AG08396 (cell line): ENCODE results near the gene ALOX12.
"Not testable (repeated sequence)": the region's sequence is repeated elsewhere in the genome, so short reads cannot be mapped to it uniquely, and the experiment has no call there.

Source experiments
- DNase-seq: peaks from one replicate; pipeline ENCODE4 v3.0.0; 2012; ENCODE audit warnings: low spot score, mixed read lengths

Gene ALOX12, protein sequence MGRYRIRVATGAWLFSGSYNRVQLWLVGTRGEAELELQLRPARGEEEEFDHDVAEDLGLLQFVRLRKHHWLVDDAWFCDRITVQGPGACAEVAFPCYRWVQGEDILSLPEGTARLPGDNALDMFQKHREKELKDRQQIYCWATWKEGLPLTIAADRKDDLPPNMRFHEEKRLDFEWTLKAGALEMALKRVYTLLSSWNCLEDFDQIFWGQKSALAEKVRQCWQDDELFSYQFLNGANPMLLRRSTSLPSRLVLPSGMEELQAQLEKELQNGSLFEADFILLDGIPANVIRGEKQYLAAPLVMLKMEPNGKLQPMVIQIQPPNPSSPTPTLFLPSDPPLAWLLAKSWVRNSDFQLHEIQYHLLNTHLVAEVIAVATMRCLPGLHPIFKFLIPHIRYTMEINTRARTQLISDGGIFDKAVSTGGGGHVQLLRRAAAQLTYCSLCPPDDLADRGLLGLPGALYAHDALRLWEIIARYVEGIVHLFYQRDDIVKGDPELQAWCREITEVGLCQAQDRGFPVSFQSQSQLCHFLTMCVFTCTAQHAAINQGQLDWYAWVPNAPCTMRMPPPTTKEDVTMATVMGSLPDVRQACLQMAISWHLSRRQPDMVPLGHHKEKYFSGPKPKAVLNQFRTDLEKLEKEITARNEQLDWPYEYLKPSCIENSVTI

GRCh38 chr17:6995500-6996255, at the start of gene ALOX12:
ALOX12 (plus strand) TSS chr17:6996049; CDS start chr17:6996118, 69 bp downstream.
- DNase-seq, result no peak

- DNase-seq, result no peak
These were observed 48.1 kb upstream of the ALOX12 start for GRCh38 chr17:6947745-6948144.

GRCh38 chr17:6948562-6948961, 47.3 kb upstream of the ALOX12 start:
- DNase-seq, result no peak

DNA sequence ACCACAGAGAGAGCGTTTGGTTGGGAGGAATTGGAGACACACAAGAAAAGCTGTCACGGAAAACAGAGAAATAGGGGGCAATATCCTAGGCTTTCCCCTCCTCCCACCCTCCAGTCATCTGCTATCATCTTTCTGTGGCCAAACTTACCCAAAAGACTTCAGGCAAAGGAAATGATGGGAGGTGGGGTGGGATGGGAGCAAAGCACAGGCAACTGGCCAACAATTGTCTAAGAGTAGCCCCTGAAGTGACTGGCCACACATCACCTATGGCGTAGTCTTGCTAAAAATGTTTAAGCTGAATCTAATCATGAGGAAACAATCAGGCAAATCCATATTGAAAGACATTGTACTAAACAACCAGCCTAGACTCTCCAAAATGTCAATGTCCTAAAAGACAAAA, 46.9 kb upstream of the ALOX12 start:
- no peak for DNase-seq

GRCh38 chr17:6950938-6951337, 44.9 kb upstream of the ALOX12 start:
- DNase-seq, result not testable (repeated sequence)

- DNase-seq, result no peak
These were observed 42.2 kb upstream of the ALOX12 start for GRCh38 chr17:6953689-6954088.

DNA sequence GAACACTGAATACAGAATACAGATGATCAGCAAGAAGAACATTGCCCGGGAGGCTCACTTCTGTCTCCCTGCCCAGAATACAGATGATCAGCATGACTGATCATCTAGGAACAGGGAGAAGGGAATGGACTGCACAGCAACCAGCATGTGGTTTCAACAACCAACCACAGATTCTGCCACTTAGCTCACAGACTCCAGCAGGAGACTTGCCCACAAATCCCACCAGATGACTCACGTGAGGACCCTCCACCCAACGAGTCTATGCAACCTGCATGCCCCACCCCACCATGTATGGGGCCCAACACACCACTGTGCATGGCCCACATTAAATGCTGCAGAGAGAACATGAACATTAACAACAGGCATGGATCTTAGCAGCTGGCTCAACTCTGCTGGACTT, 36.1 kb upstream of the ALOX12 start:
- no peak for DNase-seq

- no peak for DNase-seq
These were observed 26.5 kb upstream of the ALOX12 start for GRCh38 chr17:6969323-6969726.

DNA sequence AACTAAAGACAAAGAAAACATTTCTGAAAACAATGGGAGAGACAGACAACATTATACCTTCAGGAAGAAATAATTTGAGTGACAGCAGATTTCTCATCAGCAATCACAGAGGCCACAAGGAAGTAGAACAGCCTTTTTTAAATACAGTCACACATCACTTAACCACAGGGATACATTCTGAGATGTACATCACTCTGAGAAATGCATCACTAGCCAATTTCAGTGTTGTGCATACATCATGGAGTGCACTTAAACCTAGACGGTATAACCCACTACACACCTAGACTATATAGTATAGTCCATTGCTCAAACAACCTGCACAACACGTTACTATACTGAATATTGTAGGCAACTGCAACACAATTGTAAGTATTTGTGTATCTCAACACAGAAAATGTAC, 24.9 kb upstream of the ALOX12 start:
- no peak for DNase-seq

DNA sequence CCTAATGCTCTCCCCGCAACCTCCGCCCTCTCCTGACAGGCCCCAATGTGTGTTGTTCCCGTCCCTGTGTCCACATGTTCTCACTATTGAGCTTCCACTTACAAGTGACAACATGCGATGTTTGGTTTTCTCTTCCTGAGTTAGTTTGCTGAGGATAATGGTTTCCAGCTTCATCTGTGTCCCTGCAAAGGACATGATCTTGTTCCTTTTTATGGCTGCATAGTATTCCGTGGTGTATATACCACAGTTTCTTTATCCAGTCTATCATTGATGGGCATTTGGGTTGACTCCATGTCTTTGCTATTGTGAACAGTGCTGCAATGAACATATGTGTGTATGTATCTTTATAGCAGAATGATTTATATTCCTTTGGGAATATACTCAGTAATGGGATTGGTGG, 16.4 kb upstream of the ALOX12 start:
- DNase-seq, result not testable (repeated sequence)

GRCh38 chr17:6981426-6981825, 14.4 kb upstream of the ALOX12 start:
- no peak for DNase-seq

DNA sequence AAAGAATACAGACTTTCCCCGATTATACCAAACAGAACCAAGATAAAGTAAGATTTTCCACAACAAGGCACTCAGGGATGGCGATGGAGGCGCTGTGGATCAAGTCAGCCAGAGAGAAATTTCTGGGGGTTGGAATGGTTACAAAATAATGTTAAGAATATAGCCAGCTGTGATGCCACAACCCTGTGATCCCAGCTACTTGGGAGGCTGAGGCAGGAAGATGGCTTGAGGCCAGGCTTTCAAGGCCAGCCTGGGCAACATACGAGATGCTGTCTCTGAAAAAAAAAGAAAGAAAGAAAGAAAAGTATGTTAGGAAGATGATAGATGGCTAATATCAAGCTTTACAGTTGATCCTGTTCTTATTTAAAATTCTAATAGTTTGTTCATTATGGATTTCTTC, 10.6 kb upstream of the ALOX12 start:
- no peak for DNase-seq

DNA sequence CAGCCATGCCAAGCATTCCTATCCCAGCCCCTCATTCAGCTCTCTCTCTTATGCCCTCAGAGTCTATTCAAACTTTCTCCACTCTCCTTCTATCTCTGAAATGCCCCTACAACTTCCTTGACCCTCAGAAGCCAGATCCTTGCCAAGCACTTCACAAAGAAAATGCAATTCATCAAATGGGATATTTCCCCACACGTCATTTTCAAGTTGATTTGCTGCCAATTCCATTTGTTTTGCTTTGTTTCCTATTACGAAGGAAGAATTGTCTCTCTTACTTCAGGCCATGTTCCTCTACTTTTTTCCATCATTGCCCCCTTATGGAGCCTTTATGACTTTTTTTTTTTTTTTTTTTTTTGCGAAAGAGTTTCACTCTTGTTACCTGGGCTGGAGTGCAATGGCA, 9.2 kb upstream of the ALOX12 start:
- DNase-seq, result no peak

DNA sequence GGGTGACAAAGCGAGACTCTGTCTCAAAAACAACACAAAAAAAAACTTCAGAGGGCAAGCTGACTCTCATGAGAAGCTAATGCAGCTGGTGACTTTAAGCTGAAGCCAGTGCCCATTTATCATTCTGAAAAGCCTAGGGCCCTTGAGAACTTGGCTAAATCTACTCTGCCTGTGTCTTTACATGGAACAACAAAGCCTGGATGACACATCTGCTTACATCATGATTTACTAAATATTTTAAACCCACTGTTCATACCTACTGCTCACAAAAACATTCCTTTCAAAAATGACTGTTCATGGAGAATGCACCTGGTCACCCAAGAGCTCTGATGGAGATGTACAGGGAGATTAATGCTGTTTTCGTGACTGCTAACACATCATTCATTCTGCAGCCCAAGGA, 6.1 kb upstream of the ALOX12 start:
- no peak for DNase-seq

DNA sequence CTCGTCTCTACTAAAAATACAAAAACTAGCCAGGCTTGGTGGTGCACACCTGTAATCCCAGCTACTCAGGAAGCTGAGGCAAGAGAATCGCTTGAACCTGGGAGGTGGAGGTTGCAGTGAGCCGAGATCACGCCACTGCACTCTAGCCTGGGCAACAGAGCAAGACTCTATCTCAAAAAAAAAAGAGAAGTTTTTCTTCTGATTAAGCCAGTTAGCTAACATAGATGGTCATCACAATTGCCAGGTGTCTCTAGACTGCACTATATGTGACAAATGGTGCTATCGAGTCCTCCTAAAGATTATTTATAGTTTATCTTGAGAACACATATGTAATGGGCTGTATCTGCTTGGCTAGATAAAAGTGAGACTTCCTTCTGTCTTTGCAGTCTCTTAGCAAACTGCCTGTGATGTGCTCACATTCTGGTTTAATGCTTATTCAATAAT, 2.2 kb upstream of the ALOX12 start:
- not testable (repeated sequence) for DNase-seq

GRCh38 chr17:6994118-6994598, 1.7 kb upstream of the ALOX12 start:
- DNase-seq, result no peak

DNA sequence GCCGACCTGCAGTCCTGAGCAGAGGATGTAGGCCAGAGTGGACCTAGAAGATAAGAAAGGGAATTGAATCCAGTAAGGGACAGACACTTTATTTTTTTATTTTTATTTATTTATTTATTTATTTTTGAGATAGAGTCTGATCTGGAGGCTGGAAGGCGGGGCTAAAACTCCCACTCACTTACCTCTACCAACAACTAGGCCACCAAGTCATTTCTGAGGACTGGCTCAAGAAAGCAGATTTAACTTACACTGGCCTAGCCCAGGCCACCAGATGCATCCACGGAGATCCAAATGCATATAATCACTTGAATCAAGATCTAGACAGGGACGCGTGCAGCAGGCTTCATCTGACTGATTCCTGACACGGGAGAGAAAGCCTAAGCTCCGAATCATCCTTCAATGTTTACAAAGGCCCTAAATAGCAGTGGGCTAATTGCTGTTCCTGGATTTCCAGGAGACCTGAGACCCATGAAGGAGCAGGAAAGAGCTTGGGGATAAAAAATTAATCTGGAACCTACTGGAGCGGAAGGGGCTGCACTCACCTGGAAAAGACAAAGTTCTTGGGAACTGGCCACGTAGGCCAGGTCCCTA, 1.1 kb upstream of the ALOX12 start:
- DNase-seq, result peak; percentile 53

DNA sequence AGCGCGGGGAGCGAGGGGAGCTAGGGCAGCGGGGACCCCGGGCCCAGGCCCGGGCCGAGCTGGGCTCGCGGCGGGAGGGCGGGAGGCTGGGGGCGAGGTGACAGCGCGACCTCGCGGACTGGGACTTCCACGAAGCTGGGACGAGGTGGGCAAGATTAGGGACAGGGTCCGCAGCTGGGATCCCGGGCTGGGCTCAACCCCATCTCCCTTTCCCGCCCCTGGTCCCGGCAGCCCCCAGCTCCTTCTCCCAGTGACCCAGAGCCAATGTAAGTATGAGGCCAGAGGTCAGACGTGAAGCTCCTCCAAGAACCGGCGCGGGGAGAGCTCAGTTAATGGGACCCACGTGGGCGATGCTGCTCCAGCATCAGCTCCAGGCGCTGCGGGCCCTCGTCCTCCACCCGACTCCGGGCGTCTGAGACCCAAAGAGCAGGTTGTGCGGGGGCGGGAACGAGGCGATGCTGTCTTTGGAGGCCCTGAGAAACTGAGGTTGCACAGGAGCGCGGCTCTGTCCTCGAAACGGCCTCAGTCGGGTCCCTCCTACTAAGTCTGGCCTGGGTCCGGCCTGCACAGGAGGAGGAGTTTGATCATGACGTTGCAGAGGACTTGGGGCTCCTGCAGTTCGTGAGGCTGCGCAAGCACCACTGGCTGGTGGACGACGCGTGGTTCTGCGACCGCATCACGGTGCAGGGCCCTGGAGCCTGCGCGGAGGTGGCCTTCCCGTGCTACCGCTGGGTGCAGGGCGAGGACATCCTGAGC, 585 bp downstream of the ALOX12 start:
- DNase-seq, result no peak

DNA sequence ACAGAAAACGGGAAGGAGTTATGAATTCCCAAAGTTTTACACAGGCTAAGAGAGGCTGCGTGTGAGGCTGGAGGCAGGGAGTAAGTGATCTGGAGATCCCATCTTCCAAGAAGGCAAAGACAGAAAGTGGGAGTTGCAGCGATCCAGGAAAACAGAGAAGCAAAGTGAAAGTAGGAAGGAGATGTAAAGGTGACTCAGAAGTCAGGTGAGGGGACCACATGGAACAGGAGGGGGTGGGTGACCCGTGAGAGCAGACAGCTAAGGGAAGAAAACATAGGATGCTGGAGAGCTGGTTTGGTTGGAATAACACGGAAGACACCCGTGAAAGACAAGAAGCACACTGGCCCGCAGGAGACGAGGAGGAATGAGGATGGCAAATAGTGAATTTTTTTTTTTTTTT, 1.3 kb downstream of the ALOX12 start:
- DNase-seq, result no peak

DNA sequence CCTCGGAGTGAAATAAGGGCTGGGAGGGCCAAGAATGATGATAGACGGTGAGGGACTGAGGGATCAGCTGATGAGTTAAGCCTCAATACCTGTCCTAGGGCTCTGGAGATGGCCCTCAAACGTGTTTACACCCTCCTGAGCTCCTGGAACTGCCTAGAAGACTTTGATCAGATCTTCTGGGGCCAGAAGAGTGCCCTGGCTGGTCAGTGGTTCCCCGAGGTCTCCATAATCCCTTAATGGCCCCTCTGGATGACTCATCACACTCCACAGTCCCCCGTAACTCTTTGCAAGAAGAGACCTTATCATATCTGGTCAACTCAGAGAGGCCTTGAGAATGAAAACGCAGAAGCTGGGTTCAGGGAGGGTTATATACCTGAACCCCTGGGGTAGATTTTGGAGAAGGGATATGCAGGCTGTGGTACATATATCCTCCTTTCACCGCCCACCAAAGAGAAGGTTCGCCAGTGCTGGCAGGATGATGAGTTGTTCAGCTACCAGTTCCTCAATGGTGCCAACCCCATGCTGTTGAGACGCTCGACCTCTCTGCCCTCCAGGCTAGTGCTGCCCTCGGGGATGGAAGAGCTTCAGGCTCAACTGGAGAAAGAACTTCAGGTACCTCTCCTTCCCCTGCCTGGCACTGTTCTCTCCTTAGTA, 3.1 kb downstream of the ALOX12 start:
- DNase-seq, result no peak
